D341Med (cell line): ENCODE results near the gene C11orf71.
A peak's percentile ranks its signal among the peaks of the same experiment; 100 is the strongest.

Experiments
- DNase-seq: peaks from one replicate; pipeline ENCODE4 v3.0.0; 2012; ENCODE audit warnings: low spot score

The C11orf71 gene

GRCh38 chr11:114400216-114400914 lies at the start of gene C11orf71, which contains the start of gene RBM7:
Gene C11orf71 (minus strand): TSS chr11:114400511. CDS start chr11:114400331, 180 bp downstream.
Gene RBM7 (plus strand): TSS chr11:114400666. CDS start chr11:114400672, 6 bp downstream.
- peak; percentile 93 for DNase-seq

- DNase-seq = no peak
These were observed 49.5 kb upstream of the C11orf71 start for GRCh38 chr11:114449845-114450244.

- DNase-seq = no peak
These were observed 48.6 kb upstream of the C11orf71 start for GRCh38 chr11:114448749-114449482.

- DNase-seq = no peak
These were observed 47.6 kb upstream of the C11orf71 start for GRCh38 chr11:114447892-114448291.

- DNase-seq = no peak
These were observed 47.1 kb upstream of the C11orf71 start for GRCh38 chr11:114447444-114447843.

GRCh38 chr11:114442536-114442935 lies 42.2 kb upstream of the C11orf71 start:
- no peak for DNase-seq

- no peak for DNase-seq
These were observed 41.6 kb upstream of the C11orf71 start for GRCh38 chr11:114441921-114442320.

GRCh38 chr11:114440971-114441763 lies 40.9 kb upstream of the C11orf71 start:
- no peak for DNase-seq

GRCh38 chr11:114440121-114440860 lies 40.0 kb upstream of the C11orf71 start:
- no peak for DNase-seq

- DNase-seq = peak; percentile 97
These were observed 39.2 kb upstream of the C11orf71 start, which contains the start of gene REXO2 for GRCh38 chr11:114439229-114440120. Gene REXO2 (plus strand): TSS chr11:114439467. CDS start chr11:114439529, 62 bp downstream.

- DNase-seq = no peak
These were observed 38.0 kb upstream of the C11orf71 start for GRCh38 chr11:114438303-114438702.

GRCh38 chr11:114433376-114433775 lies 33.1 kb upstream of the C11orf71 start:
- DNase-seq = no peak

GRCh38 chr11:114432893-114433292 lies 32.6 kb upstream of the C11orf71 start:
- DNase-seq = no peak

GRCh38 chr11:114430290-114430689 lies 30.0 kb upstream of the C11orf71 start:
- no peak for DNase-seq

- DNase-seq = no peak
These were observed 26.0 kb upstream of the C11orf71 start for GRCh38 chr11:114426280-114426679.

GRCh38 chr11:114416441-114416961 lies 16.2 kb upstream of the C11orf71 start:
- DNase-seq = no peak

GRCh38 chr11:114413958-114414357 lies 13.6 kb upstream of the C11orf71 start:
- DNase-seq = no peak

GRCh38 chr11:114412946-114413345 lies 12.6 kb upstream of the C11orf71 start:
- DNase-seq = no peak

- no peak for DNase-seq
These were observed 1.0 kb upstream of the C11orf71 start for GRCh38 chr11:114401311-114401710.

- DNase-seq = no peak
These were observed 558 bp upstream of the C11orf71 start for GRCh38 chr11:114400915-114401223.
